GM15510 (cell line): Measurements from ENCODE around the gene TRIM60.

Source experiments
- POLR2A ChIP-seq: IDR thresholded peaks from 3 replicates; pipeline ENCODE4 v1.6.1; 2011; ENCODE audit warnings: borderline replicate concordance; ENCODE audit not compliant: insufficient read length; ENCODE audit errors: extremely low read depth

Gene TRIM60

DNA sequence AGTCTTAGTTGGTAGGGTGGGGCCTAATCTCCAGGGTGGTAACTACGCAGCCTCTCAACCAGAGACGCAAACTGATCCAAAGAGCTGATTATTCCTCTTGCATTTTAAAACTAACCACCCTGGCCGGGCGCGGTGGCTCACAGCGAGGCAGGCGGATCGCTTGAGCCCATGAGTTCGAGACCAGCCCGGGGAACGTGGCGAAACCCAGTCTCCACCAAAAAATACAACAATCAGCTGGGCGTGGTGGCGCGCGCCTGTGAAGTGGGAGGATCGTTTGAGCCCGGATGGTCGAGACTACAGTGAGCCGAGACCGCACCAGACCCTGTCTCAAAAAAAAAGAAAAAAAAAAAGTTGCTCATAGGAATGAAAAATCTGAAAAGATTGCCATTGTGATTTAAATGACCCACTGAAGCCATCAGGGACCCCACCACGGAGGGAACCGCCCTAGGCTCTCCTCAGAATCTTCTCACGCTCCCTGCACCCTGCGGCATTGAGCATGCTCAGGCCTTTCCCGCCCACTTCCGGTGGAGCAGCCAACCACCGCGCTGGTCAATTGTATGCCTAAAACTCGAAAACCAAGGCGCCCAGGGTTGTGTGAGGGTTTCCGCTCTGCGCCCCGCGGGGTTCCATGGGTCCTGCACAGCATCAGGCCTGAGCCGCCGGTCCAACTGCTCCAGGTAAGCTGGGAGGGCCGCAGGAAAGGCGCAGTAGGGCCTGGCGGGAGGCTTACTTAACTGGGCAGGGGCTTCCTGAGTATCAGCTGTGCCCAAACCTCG lies at the start of gene TRIM60:
TSS of gene TRIM60 (plus strand) at position 564 of the 776 bp plus-strand sequence. CDS start 8,074 bp downstream, outside the sequence.
- no peak for TF ChIP-seq POLR2A

GRCh38 chr4:164989471-164989870 lies 42.3 kb upstream of the TRIM60 start:
- TF ChIP-seq POLR2A = no peak

- TF ChIP-seq POLR2A = no peak
Observed at GRCh38 chr4:164997324-164997723, 34.5 kb upstream of the TRIM60 start.

DNA sequence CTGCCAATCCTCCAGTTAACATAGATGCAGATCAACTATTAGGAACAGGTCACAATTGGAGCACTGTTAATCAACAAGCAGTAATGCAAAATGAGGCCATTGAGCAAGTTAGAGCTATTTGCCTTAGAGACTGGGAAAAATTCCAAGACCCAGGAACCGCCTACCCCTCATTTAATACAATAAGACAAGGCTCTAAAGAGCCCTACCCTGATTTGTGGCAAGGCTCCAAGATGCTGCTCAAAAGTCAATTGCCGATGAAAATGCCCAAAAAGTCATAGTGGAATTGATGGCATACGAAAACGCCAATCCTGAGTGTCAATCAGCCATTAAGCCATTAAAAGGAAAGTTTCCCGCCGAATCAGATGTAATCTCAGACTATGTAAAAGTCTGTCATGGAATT lies 33.9 kb upstream of the TRIM60 start:
- TF ChIP-seq POLR2A = no peak

DNA sequence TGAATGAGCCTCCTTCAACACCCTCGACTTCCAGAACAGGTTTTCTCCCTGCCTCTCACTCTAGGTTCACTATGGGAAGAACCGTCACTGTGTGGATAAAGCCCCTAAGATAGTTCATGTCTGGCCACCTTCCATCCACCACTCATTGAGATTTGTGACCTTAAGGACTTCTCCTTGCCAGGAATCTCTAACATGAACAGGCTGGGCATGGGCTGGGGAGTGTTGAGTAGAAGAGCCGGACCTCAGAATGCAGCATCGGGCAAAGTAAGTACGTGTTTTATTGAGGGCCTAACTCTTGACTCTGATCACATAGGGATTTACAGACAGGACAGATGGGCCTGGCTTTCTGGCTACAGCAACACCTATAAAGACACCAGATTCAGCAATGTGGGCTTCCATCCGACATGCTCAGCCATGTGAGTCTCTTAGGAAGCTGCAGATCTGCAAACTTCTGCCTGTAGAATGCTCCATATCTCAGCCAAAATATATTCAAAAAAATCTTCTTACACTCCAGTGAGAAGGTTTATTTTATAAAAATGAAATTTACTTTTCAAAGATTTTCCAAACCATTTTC lies 26.4 kb upstream of the TRIM60 start:
- no peak for TF ChIP-seq POLR2A

DNA sequence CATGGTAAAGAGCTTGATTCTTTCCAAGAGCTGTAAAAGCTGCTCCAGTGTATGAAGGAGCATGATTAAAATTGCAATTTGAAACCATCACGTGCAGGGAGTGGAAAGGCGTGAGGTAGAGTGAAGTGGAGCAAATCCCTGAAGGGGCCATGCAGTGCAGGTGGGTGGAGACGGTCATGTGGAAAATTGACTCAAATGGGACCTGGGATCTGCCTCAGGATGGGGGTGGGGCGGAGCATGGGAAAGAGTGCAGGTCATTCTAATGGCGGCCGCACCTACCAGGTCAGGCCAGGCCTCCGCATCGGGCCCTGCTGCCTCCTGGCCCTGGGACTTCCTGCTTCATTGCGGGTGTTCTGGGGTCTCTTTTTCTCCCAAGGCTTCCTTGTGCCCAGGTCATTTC lies 25.3 kb upstream of the TRIM60 start:
- no peak for TF ChIP-seq POLR2A

GRCh38 chr4:165006886-165007285 lies 24.9 kb upstream of the TRIM60 start:
- TF ChIP-seq POLR2A = no peak

DNA sequence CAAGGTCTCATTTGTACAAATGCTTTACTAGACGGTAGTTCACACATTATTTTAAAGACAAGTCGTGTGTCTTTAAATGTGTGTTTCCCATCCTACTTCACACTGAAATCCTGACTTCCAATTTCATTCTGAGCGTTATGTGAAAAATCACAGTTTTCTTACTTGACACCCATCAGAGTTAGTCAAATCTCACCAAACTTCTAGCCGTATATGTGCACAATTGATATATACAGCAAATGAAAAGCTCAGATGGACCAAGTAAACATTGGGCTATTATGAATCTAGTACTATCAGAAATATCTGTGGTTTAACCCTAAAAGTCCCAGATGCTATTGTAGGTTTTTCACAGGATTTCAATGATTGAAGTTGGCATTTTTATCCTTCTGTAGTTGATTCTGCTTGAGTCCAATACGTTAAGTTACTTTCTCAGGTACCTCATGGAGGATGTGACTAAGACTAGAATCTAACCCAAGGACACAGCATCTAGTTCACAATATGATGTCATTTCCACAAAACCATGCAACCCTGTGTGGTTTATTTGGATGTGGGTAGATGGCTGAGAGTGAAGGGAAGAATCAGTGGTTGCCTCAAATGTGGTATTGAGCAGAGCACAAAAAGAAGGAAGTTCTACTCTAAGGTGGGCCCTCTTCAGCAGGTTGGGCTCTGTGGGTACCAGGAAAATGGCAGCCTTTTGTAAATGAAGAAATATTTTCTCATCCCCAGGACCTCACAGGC lies 22.1 kb upstream of the TRIM60 start:
- TF ChIP-seq POLR2A = no peak

GRCh38 chr4:165010487-165010886 lies 21.3 kb upstream of the TRIM60 start:
- TF ChIP-seq POLR2A = no peak

- TF ChIP-seq POLR2A = no peak
Observed at GRCh38 chr4:165010991-165011390, 20.8 kb upstream of the TRIM60 start.

DNA sequence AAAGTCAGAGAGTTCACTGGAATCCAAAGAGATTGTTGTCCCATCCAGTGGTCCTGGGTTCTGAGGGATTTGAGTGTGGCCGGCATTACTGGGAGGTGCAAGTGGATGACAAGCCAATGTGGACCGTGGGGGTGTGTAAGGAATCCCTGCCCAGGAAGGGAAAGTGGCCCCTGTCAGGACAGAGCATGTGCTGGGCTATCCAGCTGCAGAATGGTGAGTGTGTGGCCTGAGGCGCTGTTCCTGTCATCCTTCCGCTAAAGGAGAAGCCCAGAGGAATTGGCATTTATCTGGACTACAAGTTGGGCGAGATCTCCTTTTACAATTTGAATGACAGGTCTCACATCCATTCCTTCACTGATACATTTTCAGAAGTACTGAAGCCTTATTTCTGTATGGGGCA lies 20.4 kb upstream of the TRIM60 start:
- TF ChIP-seq POLR2A = no peak

DNA sequence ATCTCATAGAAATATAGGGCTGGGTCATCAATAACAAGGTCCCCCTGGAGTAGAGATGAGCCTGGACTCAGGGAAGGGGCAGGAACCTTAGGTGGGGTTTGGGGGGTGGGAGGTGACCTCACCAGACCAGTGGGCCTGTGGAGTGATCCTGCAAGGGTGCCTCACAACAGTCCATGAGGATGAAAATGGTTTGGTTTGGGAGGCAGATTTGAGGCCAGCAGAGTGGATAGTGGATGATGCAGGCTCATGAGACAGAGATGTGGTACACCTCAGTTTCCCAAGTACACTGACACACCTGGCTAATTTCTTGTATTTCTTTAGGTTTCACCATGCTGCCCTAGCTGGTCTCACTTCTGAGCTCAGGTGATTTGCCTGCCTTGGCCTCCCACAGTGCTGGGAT lies 18.1 kb upstream of the TRIM60 start:
- no peak for TF ChIP-seq POLR2A

DNA sequence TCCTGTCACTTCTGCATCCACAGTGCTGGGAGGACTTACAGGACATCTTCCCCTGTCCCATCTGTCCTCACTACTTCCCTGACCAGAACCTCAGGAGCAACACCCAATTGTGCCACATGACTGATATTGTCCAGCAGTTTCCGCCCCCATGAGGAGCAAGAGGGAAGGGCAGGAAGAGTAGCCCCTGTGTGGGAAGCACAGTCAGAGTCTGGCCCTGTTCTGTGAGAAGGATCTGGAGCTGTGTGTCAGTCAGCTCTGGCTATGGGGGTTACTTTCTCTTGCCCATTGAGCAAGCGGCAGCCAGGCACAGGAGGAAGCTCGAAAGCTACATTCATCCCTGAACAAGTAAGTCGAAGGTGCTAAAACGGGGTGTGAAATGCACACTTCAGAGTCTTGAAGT lies 14.8 kb upstream of the TRIM60 start:
- no peak for TF ChIP-seq POLR2A

GRCh38 chr4:165027762-165028402 lies 3.9 kb upstream of the TRIM60 start:
- TF ChIP-seq POLR2A = no peak

DNA sequence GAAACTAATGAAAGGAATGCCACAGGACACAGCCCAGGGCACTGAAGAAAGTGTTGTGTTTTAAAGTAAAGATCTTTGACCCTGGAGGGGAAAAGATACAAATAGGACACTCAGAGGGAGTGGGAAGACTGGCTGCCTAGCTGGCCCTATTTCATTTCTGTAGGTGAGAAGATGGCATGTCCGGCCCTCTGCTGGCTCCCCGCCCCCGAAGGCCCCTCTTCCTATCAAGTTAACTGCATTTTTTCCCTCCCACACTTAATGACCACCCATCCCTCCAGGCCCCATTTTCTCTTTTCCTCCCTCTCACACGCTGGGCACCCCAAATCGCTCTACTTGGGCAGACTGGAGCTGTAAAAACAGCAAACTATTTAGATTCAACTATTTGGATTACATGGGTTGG lies 16.4 kb downstream of the TRIM60 start:
- no peak for TF ChIP-seq POLR2A
